Right ventricle myocardium inferior (tissue), 1 donor: ENCODE results near the gene HOXB6. TPM values are rescaled to one million over a fixed set of nuclear protein-coding genes. Genes with fewer than 3 reads are reported as not detected.
A peak's percentile ranks its signal among the peaks of the same experiment; 100 is the strongest.

Experiments used
- ATAC-seq: fragments of 200-7000 bp; cut with Tn5 transposase; one replicate; pipeline ENCODE4 v1.9.1; 2020; ENCODE audit warnings: mild to moderate bottlenecking, moderate library complexity
- DNase-seq: peaks from one replicate; pipeline ENCODE4 v3.0.0; 2021; ENCODE audit errors: missing footprints
- intact Hi-C: fragments of 100-400 bp; cut with DNase I; formaldehyde crosslinking; loops from one replicate; pipeline ENCODE4 v1.11.0; 2022
- total RNA-seq: library from RNA; stranded (reverse); fragmentation: NEBNext Ultra II Directional; extraction: Animal tissue kit (Norgen Biotek cat#: 25700); gene quantifications from one replicate; pipeline ENCODE4 v1.2.1, GENCODE V29; 2021
- donor health status: DM: no; HTN: yes; CAD: no; lungs with severe emphysema.

The HOXB6 gene
- total RNA-seq, 1 donor from 2014 or later: 0.57 TPM

- DNase-seq (peak; percentile 56), ATAC-seq (no peak)
- intact Hi-C loops: loop anchor here (10.0 kb wide), 1 partner anchor 589 kb away; no protein-coding TSS in a partner anchor
Measured at GRCh38 chr17:48613862-48614694, 9.3 kb upstream of the HOXB6 start.

GRCh38 chr17:48612854-48613691 lies 8.3 kb upstream of the HOXB6 start:
- DNase-seq: peak; percentile 65
- ATAC-seq: no peak
- intact Hi-C loops: loop anchor here (10.0 kb wide), 1 partner anchor 588 kb away; no protein-coding TSS in a partner anchor

DNA sequence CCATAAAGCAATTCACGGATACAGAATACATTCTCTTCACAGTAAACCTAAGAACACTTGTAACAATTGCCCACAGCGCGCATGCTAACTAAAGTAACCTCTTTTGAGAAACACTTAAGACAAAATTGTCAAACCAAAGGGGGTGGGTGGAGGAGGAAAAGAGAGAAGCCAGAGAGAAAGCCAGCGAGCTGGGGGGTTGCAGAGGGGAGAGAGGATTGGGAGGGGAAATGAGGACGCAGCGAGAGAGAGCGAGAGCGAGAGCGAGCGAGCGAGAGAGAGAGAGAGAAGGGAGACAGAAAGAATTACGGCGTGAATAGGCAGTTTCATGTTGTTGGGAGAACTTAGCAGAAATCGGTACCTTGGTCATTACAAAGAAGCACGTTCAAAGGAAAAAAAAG lies 7.7 kb upstream of the HOXB6 start:
- no peak for ATAC-seq
- no peak for DNase-seq
- intact Hi-C loops: loop anchor here (10.0 kb wide), 1 partner anchor 588 kb away; no protein-coding TSS in a partner anchor

DNA sequence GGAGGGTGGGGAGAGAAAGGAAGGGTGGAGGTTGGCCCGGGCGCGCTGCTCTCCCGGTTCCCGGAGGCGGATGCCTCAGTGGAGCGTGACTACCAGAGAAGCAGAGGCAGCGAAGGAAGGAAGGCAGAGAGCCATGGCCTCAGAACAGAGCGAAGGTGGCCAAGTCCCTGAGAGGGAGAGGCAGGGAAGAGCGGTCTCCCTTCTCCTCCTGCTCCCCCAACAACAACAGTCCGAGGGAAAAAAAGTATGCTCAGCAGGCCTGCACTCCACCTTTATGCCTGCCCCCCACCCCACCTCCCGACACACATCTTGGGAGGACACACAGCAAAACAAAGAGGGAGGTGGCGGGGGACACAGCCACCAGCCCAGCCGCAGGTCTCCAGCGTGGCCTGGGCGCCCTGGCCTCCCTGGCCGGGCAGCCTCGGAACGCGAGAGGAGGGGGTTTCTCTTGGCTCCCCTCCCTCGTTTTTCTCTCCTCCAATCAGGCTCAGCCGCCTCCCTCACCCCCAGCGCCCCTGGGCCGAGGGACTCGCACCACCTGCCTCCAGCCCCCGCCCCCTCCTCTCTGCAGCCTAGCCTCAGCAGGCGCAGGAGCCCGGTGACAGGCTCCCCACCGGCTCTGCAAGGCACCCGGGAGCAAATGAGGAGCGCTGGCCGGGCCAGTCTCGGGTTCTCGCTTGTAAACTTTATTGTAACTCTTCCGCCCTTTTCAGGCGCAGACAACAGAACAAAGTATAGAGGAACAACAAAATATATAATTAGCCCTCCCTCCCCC lies 7.1 kb upstream of the HOXB6 start:
- intact Hi-C loops: loop anchor here (10.0 kb wide), 1 partner anchor 587 kb away; no protein-coding TSS in a partner anchor
- ATAC-seq (no peak), DNase-seq (no peak)

DNA sequence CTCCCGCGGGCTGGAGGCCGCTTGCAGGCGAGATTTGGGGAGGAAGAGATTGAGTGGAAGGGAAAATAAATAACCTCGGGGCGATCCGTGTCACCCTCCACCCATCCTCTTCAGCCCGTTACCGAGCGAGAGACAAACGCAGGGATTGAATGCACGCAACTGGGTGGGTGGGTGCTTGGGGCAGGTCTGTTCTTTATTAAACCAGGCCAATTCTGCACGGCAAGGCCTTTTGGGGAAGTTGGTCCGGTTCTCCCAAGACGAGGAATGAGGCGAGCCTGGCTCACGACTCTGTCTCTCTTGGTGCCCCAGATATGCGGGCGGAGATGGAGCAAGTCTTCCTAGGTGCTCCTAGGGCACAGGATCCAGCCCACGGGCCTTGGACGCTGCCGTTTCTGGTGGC lies 6.4 kb upstream of the HOXB6 start:
- DNase-seq: no peak
- intact Hi-C loops: loop anchor here (10.0 kb wide), 1 partner anchor 586 kb away; no protein-coding TSS in a partner anchor
- ATAC-seq: no peak

DNA sequence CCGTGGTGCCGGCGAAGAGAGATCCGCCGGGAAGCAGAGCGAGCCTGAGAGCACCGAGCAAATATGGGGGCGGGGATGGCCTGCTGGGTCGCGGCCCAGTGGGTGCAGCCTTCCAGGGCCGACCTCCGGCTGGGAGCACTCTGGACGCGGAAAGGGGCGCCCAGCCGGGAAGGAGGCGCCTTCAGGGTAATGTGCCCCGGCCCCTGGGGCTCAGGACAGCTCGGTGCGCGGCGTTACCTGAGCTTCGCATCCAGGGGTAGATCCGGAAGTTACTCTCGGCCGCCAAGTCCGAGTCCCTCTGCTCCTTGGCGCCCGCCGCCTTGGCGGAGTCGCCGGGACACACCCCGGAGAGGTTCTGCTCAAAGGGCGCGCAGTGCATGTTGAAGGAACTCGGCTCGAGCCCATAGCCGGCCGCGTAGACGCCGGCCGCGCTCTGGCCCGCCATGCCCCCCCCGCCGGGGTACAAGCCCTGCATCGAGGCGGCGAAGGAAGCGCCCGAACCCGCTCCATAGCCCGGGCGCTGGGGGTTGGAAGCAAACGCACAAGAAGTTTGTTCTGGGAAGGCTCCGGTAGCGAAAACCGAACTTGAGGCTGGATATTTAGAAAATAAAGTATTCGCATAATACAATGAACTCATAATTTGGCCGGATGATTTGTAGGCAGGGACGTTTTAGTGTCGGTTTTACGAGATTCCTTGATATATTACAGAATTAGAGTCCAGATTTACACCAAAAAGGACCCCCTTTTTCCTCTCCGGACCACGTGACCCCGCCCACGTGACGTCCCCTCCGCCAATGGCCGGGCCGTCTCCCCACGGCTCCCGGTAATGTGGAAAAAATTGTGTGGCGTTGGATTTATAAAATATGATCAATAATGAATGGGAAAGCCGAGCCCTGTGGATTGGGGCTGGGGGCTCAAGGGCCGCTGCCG lies 5.8 kb upstream of the HOXB6 start, which contains the start of gene HOXB7:
HOXB7 (minus strand) TSS at position 736 of the 930 bp plus-strand sequence; CDS start at position 637, 99 bp downstream.
- intact Hi-C loops: loop anchor here (10.0 kb wide), 1 partner anchor 586 kb away; no protein-coding TSS in a partner anchor
- ATAC-seq (peak; percentile 24), DNase-seq (peak; percentile 81)

DNA sequence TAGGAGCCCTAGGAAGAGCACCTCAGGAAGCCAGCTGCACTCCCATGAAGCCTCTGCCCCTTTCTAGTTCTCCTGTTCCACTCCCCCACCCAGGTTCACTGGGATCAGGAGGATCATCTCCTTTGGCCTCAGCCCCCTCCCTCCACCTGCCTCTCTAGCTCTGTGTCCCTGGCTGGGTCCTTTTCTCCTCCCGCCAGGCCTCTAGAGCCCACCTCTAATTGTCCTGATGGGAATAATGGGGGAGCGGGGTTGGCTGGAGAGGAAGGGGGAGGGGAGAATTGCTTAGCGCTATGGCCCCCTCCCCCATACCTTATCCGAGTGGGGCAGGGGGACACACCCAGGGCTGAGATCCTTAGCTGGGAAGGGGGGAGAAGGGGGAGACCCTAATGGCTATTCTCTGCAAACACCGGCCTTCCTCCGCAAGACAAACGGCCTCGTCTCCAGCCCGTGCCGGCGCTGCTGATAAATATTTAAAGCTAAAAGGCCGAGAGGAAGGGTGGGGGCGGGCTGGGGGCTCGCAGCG lies 5.0 kb upstream of the HOXB6 start:
- ATAC-seq: no peak
- DNase-seq: no peak
- intact Hi-C loops: loop anchor here (10.0 kb wide), 1 partner anchor 585 kb away; no protein-coding TSS in a partner anchor

GRCh38 chr17:48609033-48609432 lies 4.2 kb upstream of the HOXB6 start:
- intact Hi-C loops: no loop called here
- no peak for DNase-seq
- ATAC-seq: no peak

GRCh38 chr17:48608494-48608834 lies 3.7 kb upstream of the HOXB6 start:
- DNase-seq (no peak), ATAC-seq (no peak)
- intact Hi-C loops: no loop called here

- intact Hi-C loops: no loop called here
- ATAC-seq: no peak
- DNase-seq: no peak
Measured at GRCh38 chr17:48606892-48607614, 2.3 kb upstream of the HOXB6 start.

DNA sequence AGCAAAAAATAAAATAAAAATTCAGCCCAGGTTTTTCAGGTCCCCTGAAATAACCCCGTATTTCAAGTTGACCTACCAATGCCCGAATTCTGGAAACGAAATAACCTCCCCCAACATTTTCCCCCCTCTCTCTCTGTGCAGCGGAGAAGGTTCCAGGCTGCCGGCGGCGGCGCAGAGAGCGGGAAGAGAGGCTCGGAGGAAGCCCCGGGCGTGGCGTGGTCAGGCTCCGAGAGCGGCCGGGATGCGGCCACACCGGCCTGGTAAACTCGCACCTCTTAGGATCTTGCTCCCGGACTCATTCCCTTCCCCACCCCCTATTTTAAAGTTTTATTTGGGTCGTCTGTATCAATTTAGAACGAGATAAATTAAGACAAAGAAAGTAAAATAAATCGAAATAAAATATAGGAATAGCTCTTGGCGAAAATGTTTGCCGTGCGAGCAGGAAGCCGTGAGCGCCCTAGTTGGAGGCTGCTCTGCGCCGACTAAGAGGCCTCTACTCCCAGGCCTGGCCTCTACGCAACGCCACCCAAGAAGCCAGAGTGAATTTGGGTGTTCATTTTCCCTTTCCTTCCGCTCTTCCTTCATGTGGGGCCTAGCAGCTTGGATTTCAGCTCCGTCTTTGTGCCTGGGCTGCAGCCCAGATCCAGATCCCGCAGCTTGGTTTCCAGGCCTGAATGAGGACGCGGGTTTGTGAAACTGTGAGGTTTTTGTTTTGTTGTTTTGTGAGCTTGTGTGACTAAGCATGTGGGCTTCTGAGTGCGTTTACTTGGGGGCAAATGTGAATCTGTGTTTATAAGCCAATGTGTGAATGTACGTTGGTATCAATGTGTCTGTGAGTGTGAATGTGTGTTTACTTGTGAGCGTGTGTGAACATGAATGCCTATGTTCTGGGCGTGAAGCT lies 1.5 kb upstream of the HOXB6 start:
- peak; percentile 59 for DNase-seq

DNA sequence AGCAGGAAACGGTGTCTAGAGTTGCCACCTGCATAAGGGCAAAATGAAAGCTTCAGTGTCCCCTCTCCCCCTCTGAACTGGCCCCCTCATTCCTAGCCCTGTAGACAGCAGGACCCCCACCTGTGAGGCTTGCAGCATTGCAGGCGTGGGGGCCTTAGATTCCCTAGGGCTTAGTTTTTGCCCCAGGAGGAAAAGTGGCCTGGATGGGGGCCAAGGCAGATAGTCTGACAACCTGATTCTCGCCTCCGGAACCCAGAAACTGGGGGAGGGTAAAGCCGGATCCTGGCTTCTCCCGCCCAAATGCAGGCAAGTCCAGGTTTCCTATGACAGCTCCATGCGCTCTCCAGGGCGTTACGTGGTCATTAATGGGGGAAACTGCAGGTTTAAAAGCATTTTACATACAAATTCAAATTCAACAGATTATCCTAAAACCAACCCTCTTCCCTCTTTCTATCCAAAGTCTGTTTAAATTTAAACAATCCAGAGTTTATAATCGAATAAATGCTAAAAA lies 678 bp upstream of the HOXB6 start:
- ATAC-seq (no peak), DNase-seq (no peak)
- intact Hi-C loops: no loop called here

More for the DNA sequence above, 1.5 kb upstream of the HOXB6 start:
- intact Hi-C loops: no loop called here
- no peak for ATAC-seq

- DNase-seq (no peak), ATAC-seq (no peak)
- intact Hi-C loops: no loop called here
Measured at GRCh38 chr17:48603959-48604769, 622 bp downstream of the HOXB6 start.

DNA sequence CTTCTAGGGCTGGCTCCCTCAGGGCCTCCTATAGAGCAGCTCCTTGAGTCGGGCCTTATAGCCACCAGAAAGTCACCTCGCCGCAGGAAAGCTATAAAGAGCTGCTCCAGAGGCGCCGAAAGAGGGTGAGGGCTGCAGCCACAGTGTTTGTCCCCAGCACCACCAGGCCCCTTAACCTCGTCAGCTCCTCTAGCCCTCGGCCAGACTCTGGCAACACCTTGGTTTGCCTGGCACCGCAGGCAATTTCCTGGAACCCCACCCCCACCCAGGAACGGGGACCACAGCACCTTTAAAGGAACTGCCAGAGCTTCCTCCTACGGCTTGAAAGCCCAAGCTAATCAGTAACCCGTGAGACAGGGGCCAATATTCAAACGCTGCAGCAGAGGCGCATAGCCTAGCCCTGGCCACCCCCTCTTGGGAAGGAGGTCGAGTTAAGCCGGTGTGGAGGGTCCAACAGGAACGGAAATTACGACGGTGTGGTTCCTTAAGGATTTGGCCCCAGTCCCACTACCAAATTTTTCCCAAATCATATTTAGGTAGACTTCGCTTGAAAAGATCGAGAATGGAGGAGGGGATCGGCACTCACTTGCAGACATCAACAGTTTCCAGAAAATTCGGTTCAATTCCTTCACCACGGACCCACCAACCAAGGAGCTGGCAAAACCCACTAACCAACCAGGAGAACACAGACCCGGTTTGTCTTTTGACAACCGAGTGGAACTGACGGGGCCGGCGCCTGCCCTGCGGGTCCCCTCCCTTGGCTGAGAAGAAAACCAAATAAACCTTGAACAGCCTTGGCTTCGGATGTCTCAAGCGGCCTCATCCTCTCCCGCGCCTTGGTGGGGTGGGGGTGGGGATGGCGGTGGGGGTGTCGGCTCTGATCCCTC lies 3.0 kb downstream of the HOXB6 start:
- ATAC-seq (no peak), DNase-seq (no peak)
- intact Hi-C loops: loop anchor here (2.0 kb wide), 1 partner anchor 17 kb away; no protein-coding TSS in a partner anchor
